H1 (cell line): ENCODE results near the gene LRIT2. TPM values are rescaled to one million over a fixed set of nuclear protein-coding genes. Genes with fewer than 3 reads are reported as not detected.

Source experiments
- NANOG ChIP-seq: IDR thresholded peaks from 2 replicates; pipeline ENCODE4 v1.6.1; 2011; ENCODE audit warnings: low read length, low read depth, mild to moderate bottlenecking, inconsistent platforms; ENCODE audit not compliant: insufficient read depth, poor library complexity, severe bottlenecking
- polyA plus RNA-seq, 7 experiments: library from polyadenylated mRNA; depleted of rRNA in 3 of 7; stranded (reverse) in 5 of 7; unstranded in 2 of 7; fragments of >200 nt in 5 of 7; fragments of 200-250 nt in 2 of 7; gene quantifications; 1 replicate in 5 of 7; 2 replicates in 1 of 7; 4 replicates in 1 of 7; pipeline versions ENCODE4 v1.2.1 to v1.2.3, GENCODE V29; 2011 to 2013; ENCODE audit warnings: missing spikeins in 2 of 7, mixed read lengths in 2 of 7
- total RNA-seq: library from RNA; stranded (reverse); fragmentation: NEBNext Ultra II Directional; extraction: Animal tissue kit (Norgen Biotek cat#: 25700); gene quantifications from 2 replicates; pipeline ENCODE4 v1.2.1, GENCODE V29; 2021

The LRIT2 gene
- total and polyA plus RNA-seq, 2 of the 8 experiments (the other 6 are each of a cell fraction or from before 2014, with no cell fraction given) = not detected

- TF ChIP-seq NANOG = no peak
These were observed 38.4 kb upstream of the LRIT2 start (continued) for GRCh38 chr10:84263716-84264115.
